ENCODE results near the gene CKM. TPM values are rescaled to one million over a fixed set of nuclear protein-coding genes. Genes with fewer than 3 reads are reported as not detected.

Gene CKM
- polyA plus RNA-seq, 1 experiment: not detected

GRCh38 chr19:45356760-45357444, 34.2 kb upstream of the CKM start:
- H3K4me3 ChIP-seq (ENCODE audit: low read depth, low read length): no peak overlapping the region
- no peaks in the 10 kb centered on the region for H3K27me3 ChIP-seq (ENCODE audit: control insufficient read depth, insufficient read depth, low read length)
- no peak for DNase-seq (ENCODE audit: low read depth)
- ChIA-PET POLR2A (no interaction called here), CTCF (interaction anchor here (1.5 kb wide), 1 partner anchor 18 kb away, joined by 3 read pairs; no protein-coding TSS in a partner anchor)
- peaks cover 37% of the 10 kb centered on the region for H3K36me3 ChIP-seq (ENCODE audit: control insufficient read depth, insufficient read depth, low read length)
- TF ChIP-seq, protein P1, sequence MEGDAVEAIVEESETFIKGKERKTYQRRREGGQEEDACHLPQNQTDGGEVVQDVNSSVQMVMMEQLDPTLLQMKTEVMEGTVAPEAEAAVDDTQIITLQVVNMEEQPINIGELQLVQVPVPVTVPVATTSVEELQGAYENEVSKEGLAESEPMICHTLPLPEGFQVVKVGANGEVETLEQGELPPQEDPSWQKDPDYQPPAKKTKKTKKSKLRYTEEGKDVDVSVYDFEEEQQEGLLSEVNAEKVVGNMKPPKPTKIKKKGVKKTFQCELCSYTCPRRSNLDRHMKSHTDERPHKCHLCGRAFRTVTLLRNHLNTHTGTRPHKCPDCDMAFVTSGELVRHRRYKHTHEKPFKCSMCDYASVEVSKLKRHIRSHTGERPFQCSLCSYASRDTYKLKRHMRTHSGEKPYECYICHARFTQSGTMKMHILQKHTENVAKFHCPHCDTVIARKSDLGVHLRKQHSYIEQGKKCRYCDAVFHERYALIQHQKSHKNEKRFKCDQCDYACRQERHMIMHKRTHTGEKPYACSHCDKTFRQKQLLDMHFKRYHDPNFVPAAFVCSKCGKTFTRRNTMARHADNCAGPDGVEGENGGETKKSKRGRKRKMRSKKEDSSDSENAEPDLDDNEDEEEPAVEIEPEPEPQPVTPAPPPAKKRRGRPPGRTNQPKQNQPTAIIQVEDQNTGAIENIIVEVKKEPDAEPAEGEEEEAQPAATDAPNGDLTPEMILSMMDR (IDR thresholded peaks at IDR 0.05; ENCODE audit: insufficient read depth, low read depth, low read length): no peak

- H3K36me3 ChIP-seq (ENCODE audit: control insufficient read depth, insufficient read depth, low read length): peaks cover 36% of the 10 kb centered on the region
Observed at GRCh38 chr19:45355910-45356309, 33.2 kb upstream of the CKM start.

GRCh38 chr19:45355402-45355801, 32.7 kb upstream of the CKM start:
- ChIA-PET POLR2A (no interaction called here), CTCF (interaction anchor here (1.0 kb wide), 1 partner anchor 16 kb away, joined by 3 read pairs; no protein-coding TSS in a partner anchor)
- H3K4me3 ChIP-seq (ENCODE audit: low read depth, low read length): no peak overlapping the region
- no peaks in the 10 kb centered on the region for H3K27me3 ChIP-seq (ENCODE audit: control insufficient read depth, insufficient read depth, low read length)
- peaks cover 36% of the 10 kb centered on the region for H3K36me3 ChIP-seq (ENCODE audit: control insufficient read depth, insufficient read depth, low read length)
- DNase-seq (ENCODE audit: low read depth): no peak
- TF ChIP-seq, protein P1 (IDR thresholded peaks at IDR 0.05; ENCODE audit: insufficient read depth, low read depth, low read length): no peak

More at GRCh38 chr19:45355910-45356309, 33.2 kb upstream of the CKM start:
- CTCF ChIA-PET: interaction anchor here (1.0 kb wide), 1 partner anchor 17 kb away, joined by 3 read pairs; no protein-coding TSS in a partner anchor
- no peak overlapping the region for H3K4me3 ChIP-seq (ENCODE audit: low read depth, low read length)
- POLR2A ChIA-PET: no interaction called here
- DNase-seq (ENCODE audit: low read depth): no peak
- TF ChIP-seq, protein P1 (IDR thresholded peaks at IDR 0.05; ENCODE audit: insufficient read depth, low read depth, low read length): no peak
- H3K27me3 ChIP-seq (ENCODE audit: control insufficient read depth, insufficient read depth, low read length): no peaks in the 10 kb centered on the region

DNA sequence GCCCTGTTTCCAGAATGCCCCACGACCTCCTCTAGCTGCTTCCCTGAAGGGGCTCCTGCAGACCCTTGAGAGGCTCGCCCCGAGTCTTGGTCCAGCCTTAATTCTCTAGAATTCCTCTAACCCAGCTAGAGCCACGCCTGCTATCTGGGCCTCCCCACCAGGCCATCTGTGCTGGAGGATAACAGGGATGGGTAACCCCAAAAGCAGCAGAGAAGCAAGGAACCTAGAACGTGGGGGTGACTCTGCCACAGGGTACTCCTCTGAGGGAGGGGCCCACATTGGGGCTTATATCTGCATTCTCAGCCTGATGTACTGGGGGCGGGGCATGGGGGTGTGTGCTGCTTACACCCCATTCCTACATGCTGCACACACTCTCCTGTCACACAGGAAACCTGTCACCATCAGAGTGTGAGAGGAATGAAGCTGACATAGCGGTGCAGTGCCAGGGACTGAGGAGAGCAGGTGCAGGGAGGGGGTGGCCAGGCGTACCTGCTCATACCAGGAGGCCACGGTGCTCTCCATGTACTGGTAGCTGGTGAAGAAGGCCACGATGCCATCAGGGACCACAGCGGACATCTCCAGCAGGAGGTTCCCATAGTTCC, 31.7 kb upstream of the CKM start:
- TF ChIP-seq, protein P1 (IDR thresholded peaks at IDR 0.05; ENCODE audit: insufficient read depth, low read depth, low read length): no peak
- peaks cover 36% of the 10 kb centered on the region for H3K36me3 ChIP-seq (ENCODE audit: control insufficient read depth, insufficient read depth, low read length)
- CTCF ChIA-PET: interaction anchor here (2.6 kb wide), 1 partner anchor 16 kb away, joined by 10 read pairs; no protein-coding TSS in a partner anchor
- no peak for DNase-seq (ENCODE audit: low read depth)
- POLR2A ChIA-PET: no interaction called here
- H3K4me3 ChIP-seq (ENCODE audit: low read depth, low read length): no peak overlapping the region
- H3K27me3 ChIP-seq (ENCODE audit: control insufficient read depth, insufficient read depth, low read length): no peaks in the 10 kb centered on the region

All from BJ (cell line).